Testis (tissue), 2 donors: Measurements from ENCODE around the gene NINL.

Experiments
- POLR2A ChIP-seq: fragments of 450-650 bp; IDR thresholded peaks from one replicate; pipeline ENCODE4 v1.6.1; 2017; ENCODE audit warnings: antibody characterized with exemption, mild to moderate bottlenecking, moderate library complexity
- TF ChIP-seq, protein P1 (sequence below), 3 experiments: fragments of 450-650 bp in 2 of 3; fragments of 200-600 bp in 1 of 3; sonication (generic) in 1 of 3; IDR thresholded peaks; one replicate each; pipeline ENCODE4 v1.5.1; 2016 to 2019; ENCODE audit warnings: antibody characterized with exemption in 3 of 3, mild to moderate bottlenecking in 2 of 3, moderate library complexity in 1 of 3

DNA sequence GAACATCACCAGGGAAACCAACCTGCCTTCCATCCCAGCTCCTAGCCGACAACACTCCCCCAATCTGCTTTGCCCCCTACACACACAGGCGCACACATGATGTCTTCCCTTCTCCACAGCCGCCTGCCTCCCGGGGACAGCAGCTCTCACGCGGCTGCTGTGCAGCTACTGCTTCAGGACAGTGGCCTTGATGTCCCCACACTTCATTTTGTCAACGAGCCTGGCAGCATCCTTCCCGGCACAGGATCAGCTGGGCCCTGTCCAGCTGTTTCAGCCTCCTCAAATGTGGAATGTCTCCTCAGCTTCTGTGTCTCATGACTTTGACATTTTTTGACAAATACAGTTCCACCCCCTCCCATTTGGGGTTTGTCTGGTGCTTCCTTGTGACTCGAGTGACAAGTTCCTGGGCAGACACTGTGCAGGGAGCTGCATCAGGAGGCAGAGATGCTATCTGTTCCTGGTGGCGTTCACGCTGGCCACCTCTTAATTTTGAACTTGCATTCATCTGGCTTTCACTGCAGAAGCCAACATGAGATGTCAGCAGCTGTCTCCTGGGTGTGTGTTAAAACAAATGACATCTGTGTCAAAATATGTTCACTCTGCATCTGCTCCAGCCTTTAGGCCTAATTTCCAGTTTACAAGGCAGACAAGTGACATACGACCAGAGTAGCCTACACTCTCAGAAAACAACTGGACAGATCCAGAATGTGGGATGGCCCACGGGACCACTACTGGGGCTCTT is 120.7 kb downstream of the NINL start:
- TF ChIP-seq, protein P1, sequence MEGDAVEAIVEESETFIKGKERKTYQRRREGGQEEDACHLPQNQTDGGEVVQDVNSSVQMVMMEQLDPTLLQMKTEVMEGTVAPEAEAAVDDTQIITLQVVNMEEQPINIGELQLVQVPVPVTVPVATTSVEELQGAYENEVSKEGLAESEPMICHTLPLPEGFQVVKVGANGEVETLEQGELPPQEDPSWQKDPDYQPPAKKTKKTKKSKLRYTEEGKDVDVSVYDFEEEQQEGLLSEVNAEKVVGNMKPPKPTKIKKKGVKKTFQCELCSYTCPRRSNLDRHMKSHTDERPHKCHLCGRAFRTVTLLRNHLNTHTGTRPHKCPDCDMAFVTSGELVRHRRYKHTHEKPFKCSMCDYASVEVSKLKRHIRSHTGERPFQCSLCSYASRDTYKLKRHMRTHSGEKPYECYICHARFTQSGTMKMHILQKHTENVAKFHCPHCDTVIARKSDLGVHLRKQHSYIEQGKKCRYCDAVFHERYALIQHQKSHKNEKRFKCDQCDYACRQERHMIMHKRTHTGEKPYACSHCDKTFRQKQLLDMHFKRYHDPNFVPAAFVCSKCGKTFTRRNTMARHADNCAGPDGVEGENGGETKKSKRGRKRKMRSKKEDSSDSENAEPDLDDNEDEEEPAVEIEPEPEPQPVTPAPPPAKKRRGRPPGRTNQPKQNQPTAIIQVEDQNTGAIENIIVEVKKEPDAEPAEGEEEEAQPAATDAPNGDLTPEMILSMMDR (IDR thresholded peaks at IDR 0.05) = no peak
- TF ChIP-seq POLR2A = no peak
